ENCODE results near the gene IFNK. TPM values are rescaled to one million over a fixed set of nuclear protein-coding genes. Genes with fewer than 3 reads are reported as not detected.

Gene IFNK, protein sequence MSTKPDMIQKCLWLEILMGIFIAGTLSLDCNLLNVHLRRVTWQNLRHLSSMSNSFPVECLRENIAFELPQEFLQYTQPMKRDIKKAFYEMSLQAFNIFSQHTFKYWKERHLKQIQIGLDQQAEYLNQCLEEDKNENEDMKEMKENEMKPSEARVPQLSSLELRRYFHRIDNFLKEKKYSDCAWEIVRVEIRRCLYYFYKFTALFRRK
- not detected in 2 replicates for total RNA-seq

DNA sequence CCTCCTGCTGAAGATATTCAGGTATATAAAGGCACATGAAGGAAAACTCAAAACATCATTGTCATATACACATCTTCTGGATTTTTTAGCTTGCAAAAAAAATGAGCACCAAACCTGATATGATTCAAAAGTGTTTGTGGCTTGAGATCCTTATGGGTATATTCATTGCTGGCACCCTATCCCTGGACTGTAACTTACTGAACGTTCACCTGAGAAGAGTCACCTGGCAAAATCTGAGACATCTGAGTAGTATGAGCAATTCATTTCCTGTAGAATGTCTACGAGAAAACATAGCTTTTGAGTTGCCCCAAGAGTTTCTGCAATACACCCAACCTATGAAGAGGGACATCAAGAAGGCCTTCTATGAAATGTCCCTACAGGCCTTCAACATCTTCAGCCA is at the start of gene IFNK:
TSS of gene IFNK (plus strand) at position 55 of the 400 bp plus-strand sequence. CDS start at position 102, 47 bp downstream.
- Mint-ChIP-seq H3K36me3 (ENCODE audit: low read depth) (peaks cover 21% of the 10 kb centered on the region), H3K27ac (peak within 1 kb of the TSS; percentile 59), H3K27me3 (no peaks in the 10 kb centered on the region), H3K4me3 (no peak within 1 kb of the TSS), H3K9me3 (no peaks in the 10 kb centered on the region), H3K4me1 (peaks cover 54% of the 10 kb centered on the region)
- TF ChIP-seq, protein P1, sequence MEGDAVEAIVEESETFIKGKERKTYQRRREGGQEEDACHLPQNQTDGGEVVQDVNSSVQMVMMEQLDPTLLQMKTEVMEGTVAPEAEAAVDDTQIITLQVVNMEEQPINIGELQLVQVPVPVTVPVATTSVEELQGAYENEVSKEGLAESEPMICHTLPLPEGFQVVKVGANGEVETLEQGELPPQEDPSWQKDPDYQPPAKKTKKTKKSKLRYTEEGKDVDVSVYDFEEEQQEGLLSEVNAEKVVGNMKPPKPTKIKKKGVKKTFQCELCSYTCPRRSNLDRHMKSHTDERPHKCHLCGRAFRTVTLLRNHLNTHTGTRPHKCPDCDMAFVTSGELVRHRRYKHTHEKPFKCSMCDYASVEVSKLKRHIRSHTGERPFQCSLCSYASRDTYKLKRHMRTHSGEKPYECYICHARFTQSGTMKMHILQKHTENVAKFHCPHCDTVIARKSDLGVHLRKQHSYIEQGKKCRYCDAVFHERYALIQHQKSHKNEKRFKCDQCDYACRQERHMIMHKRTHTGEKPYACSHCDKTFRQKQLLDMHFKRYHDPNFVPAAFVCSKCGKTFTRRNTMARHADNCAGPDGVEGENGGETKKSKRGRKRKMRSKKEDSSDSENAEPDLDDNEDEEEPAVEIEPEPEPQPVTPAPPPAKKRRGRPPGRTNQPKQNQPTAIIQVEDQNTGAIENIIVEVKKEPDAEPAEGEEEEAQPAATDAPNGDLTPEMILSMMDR (IDR thresholded peaks at IDR 0.05): no peak
- no peak for ATAC-seq (ENCODE audit: low read depth)
- intact Hi-C loops (cut with micrococcal nuclease): no loop called here
- ChIA-PET CTCF (interaction anchor here (1.2 kb wide), 1 partner anchor 191 kb away, joined by 8 read pairs; no protein-coding TSS in a partner anchor), POLR2A (interaction anchor here (1.0 kb wide), 1 partner anchor 146 kb away, joined by 4 read pairs; no protein-coding TSS in a partner anchor)
- no peak for DNase-seq

DNA sequence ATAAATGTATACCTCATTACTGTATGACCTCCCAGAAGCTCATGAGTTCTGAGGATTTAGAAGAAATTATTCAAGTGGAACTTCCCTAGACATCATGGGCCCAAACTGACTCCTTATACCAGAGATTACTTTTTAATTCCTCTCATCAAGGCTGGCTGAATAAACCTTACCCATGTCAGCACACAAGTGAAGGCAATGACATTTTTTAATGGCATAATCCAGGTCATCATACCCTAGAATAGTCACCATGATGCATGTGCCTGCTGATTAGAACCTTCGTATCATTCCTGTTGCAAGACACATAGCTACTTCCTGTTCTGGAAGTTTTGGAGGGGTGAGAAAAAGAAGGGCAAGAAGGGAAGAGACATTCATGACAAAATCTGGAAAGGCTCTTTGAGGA is 49.8 kb upstream of the IFNK start:
- CTCF ChIA-PET: interaction anchor here (1.3 kb wide), 1 partner anchor 13 kb away, joined by 3 read pairs; no protein-coding TSS in a partner anchor
- peaks cover 87% of the 10 kb centered on the region for H3K4me1 Mint-ChIP-seq

DNA sequence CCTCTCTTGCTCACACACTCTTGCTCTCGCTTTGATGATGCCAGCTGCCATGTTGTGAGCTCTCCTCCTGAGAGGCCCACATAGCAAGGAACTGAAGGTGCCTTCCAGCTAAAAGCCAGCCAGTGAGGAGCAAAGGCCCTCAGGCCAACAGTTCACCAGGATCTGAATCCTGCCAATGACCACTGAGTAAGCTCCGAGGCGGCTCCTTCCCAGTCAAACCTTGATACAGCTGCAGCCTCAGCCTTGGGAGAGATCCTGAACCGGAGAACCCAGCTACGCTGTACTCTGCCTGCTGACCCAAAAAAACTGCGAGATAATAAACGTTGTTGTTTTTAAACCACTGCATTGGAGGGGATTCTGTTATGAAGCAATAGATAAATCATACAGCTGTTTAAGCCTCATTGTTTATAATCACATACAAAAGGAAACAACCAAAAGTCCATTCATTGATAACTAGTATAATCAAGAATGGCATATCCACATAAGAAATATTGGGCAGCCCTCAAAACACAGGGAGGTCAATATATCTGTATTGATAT is 49.0 kb upstream of the IFNK start:
- TF ChIP-seq, protein P1 (IDR thresholded peaks at IDR 0.05): no peak
- Mint-ChIP-seq H3K9me3 (peaks cover 8% of the 10 kb centered on the region), H3K4me3 (no peak overlapping the region), H3K27me3 (no peaks in the 10 kb centered on the region), H3K27ac (no peak overlapping the region), H3K36me3 (ENCODE audit: low read depth) (peaks cover 28% of the 10 kb centered on the region), H3K4me1 (peaks cover 87% of the 10 kb centered on the region)
- intact Hi-C loops (cut with micrococcal nuclease): no loop called here
- ChIA-PET POLR2A (interaction anchor here (1.2 to 2.1 kb wide), 3 partner anchors 10 to 29 kb away, joined by 4 to 5 read pairs (median 4); no protein-coding TSS in a partner anchor), CTCF (interaction anchor here (1.3 kb wide), 1 partner anchor 14 kb away, joined by 3 read pairs; no protein-coding TSS in a partner anchor)
- DNase-seq (no peak), ATAC-seq (ENCODE audit: low read depth) (no peak)

More for the DNA sequence above, 49.8 kb upstream of the IFNK start:
- Mint-ChIP-seq H3K27ac (no peak overlapping the region), H3K9me3 (peaks cover 8% of the 10 kb centered on the region), H3K4me3 (no peak overlapping the region), H3K27me3 (no peaks in the 10 kb centered on the region), H3K36me3 (ENCODE audit: low read depth) (peaks cover 29% of the 10 kb centered on the region)
- intact Hi-C loops (cut with micrococcal nuclease): no loop called here
- ATAC-seq (ENCODE audit: low read depth): no peak
- TF ChIP-seq, protein P1 (IDR thresholded peaks at IDR 0.05): no peak
- POLR2A ChIA-PET: interaction anchor here (1.2 to 2.1 kb wide), 2 partner anchors 11 to 13 kb away, joined by 4 to 5 read pairs; no protein-coding TSS in a partner anchor
- DNase-seq: no peak

DNA sequence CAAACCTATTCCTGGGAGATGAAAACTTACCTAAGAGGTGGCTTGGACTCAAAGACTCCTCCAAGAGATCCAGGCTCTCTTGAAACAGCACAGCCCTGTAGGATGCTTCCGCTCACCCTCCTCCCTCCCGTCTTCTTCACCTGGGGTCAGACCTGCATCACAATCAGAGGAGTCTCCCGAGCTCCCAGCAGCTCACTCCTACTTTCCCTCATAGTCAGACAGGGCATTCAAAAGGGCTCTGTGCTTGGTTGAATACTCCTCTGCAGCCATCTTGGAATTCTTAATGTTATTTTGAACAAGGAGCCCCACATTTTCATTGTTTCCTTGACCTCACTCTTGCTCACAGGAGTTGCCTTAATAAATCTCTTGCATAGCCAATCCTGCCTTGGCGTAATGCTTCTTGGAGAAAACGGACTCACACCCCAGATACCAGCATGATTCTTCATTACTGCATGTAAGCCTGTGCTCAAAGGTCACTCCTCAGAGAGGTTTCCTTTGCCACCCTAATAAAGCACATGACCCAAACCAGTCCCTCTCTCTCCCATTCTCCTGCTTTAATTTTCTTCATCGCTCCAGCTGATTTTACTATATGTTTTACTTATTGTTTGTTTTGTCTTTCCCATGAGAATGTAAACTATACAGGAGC is 47.1 kb upstream of the IFNK start:
- TF ChIP-seq, protein P1 (IDR thresholded peaks at IDR 0.05): no peak
- ChIA-PET CTCF (interaction anchor here (1.6 kb wide), 1 partner anchor 52 kb away, joined by 6 read pairs; the partner anchor contains the start of gene MOB3B), POLR2A (interaction anchor here (1.3 kb wide), 1 partner anchor 8 kb away, joined by 4 read pairs; no protein-coding TSS in a partner anchor)
- no peak overlapping the region for H3K27ac Mint-ChIP-seq
- DNase-seq (no peak), ATAC-seq (ENCODE audit: low read depth) (no peak)
- peaks cover 85% of the 10 kb centered on the region for H3K4me1 Mint-ChIP-seq
- H3K9me3 Mint-ChIP-seq: peaks cover 8% of the 10 kb centered on the region
- intact Hi-C loops (cut with micrococcal nuclease): no loop called here
- H3K27me3 Mint-ChIP-seq: no peaks in the 10 kb centered on the region
- H3K4me3 Mint-ChIP-seq: no peak overlapping the region
- H3K36me3 Mint-ChIP-seq (ENCODE audit: low read depth): peaks cover 19% of the 10 kb centered on the region

All from activated B cell treated with CpG ODN at 0.5 μM for 24 hours (primary cell).